ENCODE measurements around the gene LIPC. TPM values are rescaled to one million over a fixed set of nuclear protein-coding genes. Genes with fewer than 3 reads are reported as not detected.
A peak's percentile ranks its signal among the peaks of the same experiment; 100 is the strongest.

Gene LIPC
- total and polyA plus RNA-seq, 2 of the 4 experiments (the other 2 are of a cell fraction) = 0.07 TPM; not detected in 1

DNA sequence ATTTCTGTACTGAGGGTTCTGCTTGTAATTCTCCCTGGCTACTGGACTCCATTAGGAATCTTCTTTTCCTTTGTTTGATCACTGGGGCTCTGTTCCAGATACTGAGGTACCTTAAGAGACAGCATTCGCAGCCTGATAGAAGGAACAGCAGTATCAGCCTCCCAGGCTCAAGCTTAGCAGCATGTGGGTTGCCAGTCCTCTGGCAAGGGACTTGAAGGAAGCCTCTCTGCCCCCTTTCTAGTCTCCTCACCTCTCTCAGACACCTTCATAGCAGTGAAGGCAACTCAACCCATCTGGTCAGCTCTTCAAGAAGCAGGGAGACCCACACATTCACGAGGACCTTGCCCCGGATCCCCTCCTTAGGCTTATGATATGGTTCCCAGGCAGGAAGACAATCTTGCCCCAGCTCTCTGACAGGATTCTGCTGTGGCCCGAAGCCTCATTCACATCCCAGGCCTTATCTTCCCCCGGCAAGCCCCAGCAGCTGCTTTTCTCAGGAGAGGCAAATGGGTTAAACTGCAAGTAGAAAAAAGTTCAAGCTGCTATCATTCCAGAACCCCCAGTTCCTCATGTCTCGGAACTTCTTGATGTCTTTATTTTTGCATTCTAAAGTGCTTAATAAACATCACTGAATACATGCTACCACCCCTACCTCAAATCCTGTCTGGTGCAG is 153.1 kb downstream of the LIPC start:
- no peak overlapping the region for H4K8ac ChIP-seq (ENCODE audit: low read depth in 2 of 2, low read length in 2 of 2)
- no peak for TF ChIP-seq USF2 (IDR thresholded peaks at IDR 0.05; ENCODE audit: low read depth, low read length)
- TF ChIP-seq CHD1 (IDR thresholded peaks at IDR 0.05; ENCODE audit: low read depth, low read length) = no peak
- TF ChIP-seq RFX5 (IDR thresholded peaks at IDR 0.05; ENCODE audit: low read depth, low read length) = no peak
- POLR2A ChIA-PET (ENCODE audit: unreplicated experiment) = no interaction called here

More for the DNA sequence above, 153.1 kb downstream of the LIPC start:
- in situ Hi-C loops (cut with MboI; ENCODE audit: low sequenced_read_pairs) (no loop called here), intact Hi-C loops (cut with micrococcal nuclease) (no loop called here), dilution Hi-C loops (cut with HindIII; ENCODE audit: low sequenced_read_pairs, unreplicated experiment) (no loop called here)
- H3K4me3 ChIP-seq (ENCODE audit: insufficient read depth, low read depth, low read length) = no peak overlapping the region
- H3K23ac ChIP-seq (ENCODE audit: low read depth, low read length) = no peak overlapping the region
- no peak overlapping the region for H3K14ac ChIP-seq (replicated peaks; ENCODE audit: low read depth, low read length)
- no peak overlapping the region for H2AFZ ChIP-seq (replicated peaks; ENCODE audit: low read length, poor library complexity)
- no peak overlapping the region for H2AK9ac ChIP-seq (replicated peaks; ENCODE audit: low read depth, low read length, poor library complexity)
- no peak overlapping the region for H2BK15ac ChIP-seq (ENCODE audit: low read depth, low read length)
- no peak overlapping the region for H3K18ac ChIP-seq (ENCODE audit: low read depth, low read length)
- H2BK120ac ChIP-seq (ENCODE audit: low read depth, low read length) = no peak overlapping the region
- no peak overlapping the region for H2BK5ac ChIP-seq (ENCODE audit: low read depth, low read length, poor library complexity, severe bottlenecking)
- H3K27me3 ChIP-seq (ENCODE audit: control insufficient read depth, insufficient read depth, low read length) = no peaks in the 10 kb centered on the region
- H3K36me3 ChIP-seq (ENCODE audit: control insufficient read depth, insufficient read depth, low read length) = no peaks in the 10 kb centered on the region
- WGBS, 2 experiments (ENCODE audit: extremely low coverage in 2 of 2, insufficient read length in 1 of 2) = 57% methylated on average over 3 of the region's 6 CpGs; no CpG with 5 or more reads in 1 of the 2 experiments
- no peak overlapping the region for H2BK20ac ChIP-seq (ENCODE audit: low read depth, low read length)
- no peak overlapping the region for H3K56ac ChIP-seq (ENCODE audit: extremely low read depth, insufficient read depth, low read length)
- H4K5ac ChIP-seq (ENCODE audit: low read depth, low read length) = peak overlapping the region; percentile 9; the same call in 1 of the 2 replicates
- CTCF ChIA-PET = no interaction called here
- no TSS peak for BruUV-seq (replicated peaks)
- peaks cover 2% of the 10 kb centered on the region; the same call in 1 of the 2 replicates for H3K9me3 ChIP-seq (ENCODE audit: control insufficient read depth, insufficient read depth, low read length)
- no peak overlapping the region for H3K4me2 ChIP-seq (ENCODE audit: low read depth, low read length)
- no peak overlapping the region for H3K27ac ChIP-seq (ENCODE audit: insufficient read depth, low read length)
- no peak overlapping the region for H3K9ac ChIP-seq (ENCODE audit: low read depth, low read length)
- 0 out of 2 replicates have a peak, but pooled peaks have one; percentile 19 for ATAC-seq (ENCODE audit: low read depth)
- DNase-seq = no peak
- H4K20me1 ChIP-seq (ENCODE audit: insufficient read depth, low read length) = no peaks in the 10 kb centered on the region
- 0 out of 2 replicates have a peak overlapping the region, but pooled peaks have one; percentile 0 for H2AK5ac ChIP-seq (ENCODE audit: low read depth, low read length)
- H3K79me1 ChIP-seq (ENCODE audit: low read depth in 1 of 2, low read length in 2 of 2) = no peaks in the 10 kb centered on the region
- H4K91ac ChIP-seq (ENCODE audit: insufficient read depth, low read depth, low read length) = no peak overlapping the region
- H3K4ac ChIP-seq (ENCODE audit: low read depth, low read length) = no peak overlapping the region
- H3K4me1 ChIP-seq (ENCODE audit: control insufficient read depth, insufficient read depth, low read length) = peaks cover 4% of the 10 kb centered on the region; the same call in 1 of the 2 replicates
- peaks cover 2% of the 10 kb centered on the region; the same call in 1 of the 2 replicates for H3K9me1 ChIP-seq (ENCODE audit: insufficient read depth, low read length)

All from IMR-90 (cell line).